ENCODE measurements around the gene LPAR3.

GRCh38 chr1:84855691-84856630, 37.0 kb downstream of the LPAR3 start:
- TF ChIP-seq CTCF (IDR thresholded peaks at IDR 0.05) = no peak
- no peak for TF ChIP-seq ZFX (IDR thresholded peaks at IDR 0.05; ENCODE audit: borderline replicate concordance)

Data from 22Rv1 (cell line).